NCI-H524 treated with DMSO at 0.1 percent for 48 hours (cell line): ENCODE measurements around the gene MESD.

Experiments
- DNase-seq: peaks from one replicate; lab custom pipeline; 2025; lab: John Stamatoyannopoulos, UW

Gene MESD

DNA sequence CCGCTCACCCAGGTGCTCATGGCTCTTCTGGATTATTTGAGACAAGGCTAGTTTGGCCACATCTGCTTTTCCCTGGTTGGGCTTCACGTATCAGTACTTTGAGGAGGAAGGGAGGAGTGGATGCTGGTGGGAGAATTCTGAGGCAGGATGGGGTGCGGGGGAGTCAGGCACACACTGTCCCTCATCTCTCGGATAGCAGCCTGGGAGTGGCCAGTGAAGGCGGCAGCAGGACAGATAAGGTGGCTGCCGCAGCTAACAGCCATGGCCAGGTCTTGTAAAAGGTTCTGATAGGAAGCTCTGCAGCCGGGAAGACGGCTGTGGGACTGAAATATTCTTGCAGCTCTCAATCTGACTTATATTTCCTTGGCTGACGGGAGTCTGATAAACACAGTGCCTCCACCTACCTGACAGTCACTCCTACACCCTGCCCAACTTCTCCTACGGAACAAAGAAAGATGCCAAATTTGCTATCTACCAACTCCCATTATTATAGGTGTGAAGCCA lies 87.3 kb downstream of the MESD start:
- no peak for DNase-seq

DNA sequence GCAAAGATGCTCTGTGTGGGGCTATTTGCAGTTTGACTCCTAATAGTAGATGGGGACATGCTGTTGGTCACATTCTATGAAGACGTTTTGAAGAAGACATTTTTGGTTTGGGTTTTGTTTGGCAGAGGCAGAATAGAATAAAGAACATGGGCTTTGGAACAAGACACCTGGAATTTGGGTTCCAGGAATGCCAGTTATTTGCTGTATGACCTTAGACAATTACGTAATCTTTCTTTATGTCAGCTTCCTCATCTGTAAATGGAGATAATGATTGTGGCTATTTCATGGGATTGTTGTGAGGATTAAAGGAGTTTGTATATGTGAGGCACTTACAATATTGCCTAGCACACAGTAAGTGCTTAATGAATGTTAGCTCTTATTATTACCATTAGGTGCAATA lies 91.6 kb downstream of the MESD start:
- no peak for DNase-seq
